GM23338 (cell line): Measurements from ENCODE around the gene MT1E. TPM values are rescaled to one million over a fixed set of nuclear protein-coding genes. Genes with fewer than 3 reads are reported as not detected.

Experiments
- ATAC-seq: fragments of 200-7000 bp; cut with Tn5 transposase; 3 replicates; pipeline ENCODE4 v1.9.1; 2020
- DNase-seq: peaks from one replicate; pipeline ENCODE4 v3.0.0-alpha.2; 2015; ENCODE audit warnings: low spot score
- H2AFZ ChIP-seq: fragments of 200-600 bp; sonication (generic); 2 replicates; pipeline ENCODE4 v1.8.0; 2016; ENCODE audit warnings: antibody characterized with exemption, mild to moderate bottlenecking, moderate library complexity
- H3F3A ChIP-seq: fragments of 200-600 bp; sonication (generic); replicated peaks from 2 replicates; pipeline ENCODE4 v1.8.0; 2017; ENCODE audit warnings: antibody characterized with exemption, mixed run types, low read depth
- H3K27ac ChIP-seq: fragments of 200-600 bp; sonication (generic); 2 replicates; pipeline ENCODE4 v1.6.1; 2016; ENCODE audit warnings: low read depth
- H3K27me3 ChIP-seq: fragments of 200-600 bp; sonication (generic); 2 replicates; pipeline ENCODE4 v1.8.0; 2016; ENCODE audit warnings: mild to moderate bottlenecking, mixed run types, moderate library complexity; ENCODE audit not compliant: insufficient read depth
- H3K36me3 ChIP-seq: fragments of 200-600 bp; sonication (generic); 2 replicates; pipeline ENCODE4 v1.8.0; 2016; ENCODE audit warnings: mild to moderate bottlenecking; ENCODE audit not compliant: insufficient read depth
- H3K4me1 ChIP-seq: fragments of 200-600 bp; sonication (generic); 2 replicates; pipeline ENCODE4 v1.8.0; 2016; ENCODE audit warnings: mild to moderate bottlenecking, moderate library complexity; ENCODE audit not compliant: insufficient read depth
- H3K4me2 ChIP-seq: fragments of 200-600 bp; sonication (generic); 2 replicates; pipeline ENCODE4 v1.7.1; 2017; ENCODE audit warnings: mixed run types
- H3K4me3 ChIP-seq: fragments of 200-600 bp; sonication (generic); 2 replicates; pipeline ENCODE4 v1.6.1; 2016; ENCODE audit warnings: mixed run types
- H3K79me2 ChIP-seq: fragments of 200-600 bp; sonication (generic); replicated peaks from 2 replicates; pipeline ENCODE4 v1.8.0; 2017; ENCODE audit warnings: mild to moderate bottlenecking; ENCODE audit not compliant: insufficient read depth
- H3K9me2 ChIP-seq: fragments of 200-600 bp; sonication (generic); 2 replicates; pipeline ENCODE4 v1.8.0; 2017; ENCODE audit not compliant: insufficient read depth
- H4K20me1 ChIP-seq: fragments of 200-600 bp; sonication (generic); replicated peaks from 2 replicates; pipeline ENCODE4 v1.8.0; 2017; ENCODE audit warnings: mild to moderate bottlenecking; ENCODE audit not compliant: insufficient read depth
- H3K27ac Mint-ChIP-seq: 2 replicates; pipeline ENCODE4 v1.8.0; 2020; ENCODE audit warnings: inconsistent platforms, mild to moderate bottlenecking, moderate library complexity, mixed read lengths
- H3K27me3 Mint-ChIP-seq: 3 replicates; pipeline ENCODE4 v1.8.0; 2022; ENCODE audit warnings: low read depth, mild to moderate bottlenecking, moderate library complexity, mixed read lengths, inconsistent platforms; ENCODE audit not compliant: insufficient read depth, poor library complexity
- H3K36me3 Mint-ChIP-seq: 3 replicates; pipeline ENCODE4 v1.8.0; 2021; ENCODE audit warnings: low read depth, mild to moderate bottlenecking, inconsistent platforms, moderate library complexity, mixed read lengths
- H3K4me1 Mint-ChIP-seq: 3 replicates; pipeline ENCODE4 v1.8.0; 2020; ENCODE audit warnings: mild to moderate bottlenecking, inconsistent platforms, mixed read lengths
- H3K4me3 Mint-ChIP-seq: 3 replicates; pipeline ENCODE4 v1.8.0; 2021; ENCODE audit warnings: moderate library complexity, mild to moderate bottlenecking, inconsistent platforms, mixed read lengths
- H3K9me3 Mint-ChIP-seq: 3 replicates; pipeline ENCODE4 v1.8.0; 2020; ENCODE audit warnings: moderate library complexity, mild to moderate bottlenecking, inconsistent platforms, mixed read lengths
- EZH2 ChIP-seq: fragments of 200-600 bp; sonication (generic); IDR thresholded peaks from one replicate; pipeline ENCODE4 v1.8.0; 2017; ENCODE audit warnings: antibody characterized with exemption, mild to moderate bottlenecking, low read depth; ENCODE audit not compliant: unreplicated experiment
- EZH2phosphoT487 ChIP-seq: fragments of 200-600 bp; sonication (generic); IDR thresholded peaks from one replicate; pipeline ENCODE4 v1.8.1; 2018; ENCODE audit warnings: antibody characterized with exemption; ENCODE audit not compliant: unreplicated experiment
- POLR2AphosphoS5 ChIP-seq: IDR thresholded peaks from 2 replicates; pipeline ENCODE4 v1.6.1; 2016; ENCODE audit warnings: antibody characterized with exemption, low read depth
- REST ChIP-seq: IDR thresholded peaks from one replicate; pipeline ENCODE4 v1.6.1; 2018; ENCODE audit warnings: antibody characterized with exemption; ENCODE audit not compliant: unreplicated experiment
- ZNF114 ChIP-seq: fragments of 250-450 bp; sonication (Bioruptor Pico); IDR thresholded peaks from 2 replicates; pipeline ENCODE4 v1.5.0; 2020; ENCODE audit warnings: mild to moderate bottlenecking, moderate library complexity
- ZNF331 ChIP-seq: fragments of 250-450 bp; sonication (Bioruptor Pico); IDR thresholded peaks from 2 replicates; pipeline ENCODE4 v1.5.0; 2020; ENCODE audit warnings: low read depth, mild to moderate bottlenecking, moderate library complexity
- ZNF462 ChIP-seq: fragments of 250-450 bp; sonication (Bioruptor Pico); IDR thresholded peaks from 2 replicates; pipeline ENCODE4 v1.5.0; 2020; ENCODE audit warnings: mild to moderate bottlenecking, moderate library complexity
- polyA plus RNA-seq: library from polyadenylated mRNA; unstranded; fragments of >200 nt; fragmentation: Nextera tagmentation; extraction: Ambion mirVana; gene quantifications from 2 replicates; pipeline ENCODE4 v1.2.1, GENCODE V29; 2016
- total RNA-seq: library from RNA; depleted of rRNA; stranded (reverse); fragments of >200 nt; shearing (Covaris generic); gene quantifications from 2 replicates; pipeline ENCODE4 v1.2.3, GENCODE V29; 2014

Gene MT1E
- total and polyA plus RNA-seq, 2 experiments from 2014 or later: 31.0 to 121 TPM

- H3K27ac Mint-ChIP-seq: no peak overlapping the region
- TF ChIP-seq EZH2 (peak; percentile 69), REST (no peak), ZNF114 (CRISPR knock-in tag) (no peak), ZNF462 (no peak), EZH2phosphoT487 (no peak), POLR2AphosphoS5 (peak; percentile 33), ZNF331 (no peak)
- peak overlapping the region; percentile 62 for H3K4me3 ChIP-seq
- H3K9me3 Mint-ChIP-seq: peaks cover 3% of the 10 kb centered on the region; the same call in 1 of the 3 replicates
- H3K27me3 ChIP-seq: peaks cover 88% of the 10 kb centered on the region
- peak; percentile 35 for DNase-seq
- peaks cover 36% of the 10 kb centered on the region for H3K36me3 Mint-ChIP-seq
- H3K9me2 ChIP-seq: no peaks in the 10 kb centered on the region
- no peak overlapping the region for H3K27ac ChIP-seq
- peak overlapping the region; percentile 90 for H2AFZ ChIP-seq
- H3F3A ChIP-seq: peaks cover 14% of the 10 kb centered on the region
- H3K4me3 Mint-ChIP-seq: peak overlapping the region; percentile 83
- no peaks in the 10 kb centered on the region; the same call in 1 of the 2 replicates for H3K79me2 ChIP-seq
- peak overlapping the region; percentile 91 for H3K4me2 ChIP-seq
- peak; percentile 5 for ATAC-seq
- peaks cover 88% of the 10 kb centered on the region for H3K27me3 Mint-ChIP-seq
- peaks cover 42% of the 10 kb centered on the region for H3K4me1 Mint-ChIP-seq
- peaks cover 53% of the 10 kb centered on the region for H3K4me1 ChIP-seq
- no peaks in the 10 kb centered on the region for H3K36me3 ChIP-seq
- H4K20me1 ChIP-seq: no peaks in the 10 kb centered on the region
Measured at GRCh38 chr16:56669840-56670619, 44.4 kb downstream of the MT1E start.
